K562 (cell line): ENCODE results near the gene SOS1. TPM values are rescaled to one million over a fixed set of nuclear protein-coding genes. Genes with fewer than 3 reads are reported as not detected.

Experiments
- BCL6 ChIP-seq: fragments of 250-450 bp; sonication (Bioruptor Pico); IDR thresholded peaks from 2 replicates; pipeline ENCODE4 v1.4.0; 2020
- CBX5 ChIP-seq: IDR thresholded peaks from 2 replicates; pipeline ENCODE4 v1.6.1; 2014; ENCODE audit warnings: low read depth, borderline replicate concordance
- CEBPZ ChIP-seq: fragments of 150-350 bp; IDR thresholded peaks from 2 replicates; pipeline ENCODE4 v1.6.1; 2014; ENCODE audit warnings: low read depth, mild to moderate bottlenecking, low read length, borderline replicate concordance
- HES1 ChIP-seq: fragments of 450-650 bp; IDR thresholded peaks from 2 replicates; pipeline ENCODE4 v1.6.1; 2016; ENCODE audit warnings: low read depth, mild to moderate bottlenecking, moderate library complexity
- KDM5B ChIP-seq: fragments of 200-600 bp; sonication (generic); IDR thresholded peaks from 2 replicates; pipeline ENCODE4 v1.6.1; 2012; ENCODE audit warnings: low read depth, mild to moderate bottlenecking, moderate library complexity, low read length, control low read depth, inconsistent platforms; ENCODE audit not compliant: insufficient replicate concordance
- L3MBTL2 ChIP-seq: fragments of 450-650 bp; IDR thresholded peaks from 2 replicates; pipeline ENCODE4 v1.6.1; 2016; ENCODE audit warnings: mild to moderate bottlenecking, moderate library complexity
- NCOA6 ChIP-seq: fragments of 450-650 bp; IDR thresholded peaks from 2 replicates; pipeline ENCODE4 v1.6.1; 2017; ENCODE audit warnings: mild to moderate bottlenecking
- NCOR1 ChIP-seq: fragments of 450-650 bp; IDR thresholded peaks from 2 replicates; pipeline ENCODE4 v1.6.1; 2016; ENCODE audit warnings: mild to moderate bottlenecking, moderate library complexity
- NEUROD1 ChIP-seq: fragments of 150-350 bp; IDR thresholded peaks from 2 replicates; pipeline ENCODE4 v1.6.1; 2014; ENCODE audit warnings: borderline replicate concordance, low read length, low read depth; ENCODE audit not compliant: partially characterized antibody
- NFIX ChIP-seq: fragments of 250-450 bp; sonication (Bioruptor Pico); IDR thresholded peaks from 2 replicates; pipeline ENCODE4 v1.4.0; 2020; ENCODE audit warnings: low read depth, mild to moderate bottlenecking, moderate library complexity
- PHB2 ChIP-seq: fragments of 450-650 bp; IDR thresholded peaks from 2 replicates; pipeline ENCODE4 v1.6.1; 2017; ENCODE audit warnings: low read depth
- PRMT5 ChIP-seq: sonication (generic); formaldehyde crosslinking; IDR thresholded peaks from 2 replicates; pipeline ENCODE4 v1.5.0; 2020; ENCODE audit warnings: missing genetic modification reagents
- THAP12 ChIP-seq: fragments of 250-450 bp; sonication (Bioruptor Pico); IDR thresholded peaks from 2 replicates; pipeline ENCODE4 v1.9.0; 2021; ENCODE audit warnings: mild to moderate bottlenecking, inconsistent platforms
- ZBTB5 ChIP-seq: fragments of 450-650 bp; IDR thresholded peaks from 2 replicates; pipeline ENCODE4 v1.6.1; 2017; ENCODE audit warnings: antibody characterized with exemption
- ZNF212 ChIP-seq: fragments of 450-650 bp; formaldehyde crosslinking; IDR thresholded peaks from 2 replicates; pipeline ENCODE4 v1.4.0; 2020; ENCODE audit warnings: mild to moderate bottlenecking
- ZNF324 ChIP-seq: fragments of 250-450 bp; sonication (Bioruptor Pico); IDR thresholded peaks from 2 replicates; pipeline ENCODE4 v1.4.0; 2020; ENCODE audit warnings: mild to moderate bottlenecking
- ZNF76 ChIP-seq: fragments of 250-450 bp; sonication (Bioruptor Pico); IDR thresholded peaks from 2 replicates; pipeline ENCODE4 v1.4.0; 2020; ENCODE audit warnings: mild to moderate bottlenecking, moderate library complexity, borderline replicate concordance
- polyA plus RNA-seq, 8 experiments: library from polyadenylated mRNA; depleted of rRNA in 4 of 8; stranded (reverse) in 5 of 8; unstranded in 3 of 8; fragments of >200 nt; fragmentation: Nextera tagmentation in 2 of 8; fragmentation: Illumina TruSeq in 1 of 8; extraction: Ambion mirVana in 2 of 8; extraction: Trizol in 1 of 8; gene quantifications; 2 replicates each; pipeline versions ENCODE4 v1.2.1 to v1.2.3, GENCODE V29; 2011 to 2014; ENCODE audit warnings: inconsistent platforms in 1 of 8, missing spikeins in 1 of 8
- total RNA-seq, 7 experiments: library from RNA; depleted of rRNA in 6 of 7; stranded (reverse); fragments of >200 nt in 6 of 7; fragmentation: Illumina TruSeq in 2 of 7; extraction: Trizol in 2 of 7; gene quantifications; 2 replicates each; pipeline versions ENCODE4 v1.2.1 to v1.2.3, GENCODE V29; 2011 to 2021; ENCODE audit warnings: low replicate concordance in 1 of 7
- TF ChIP-seq, protein P1 (sequence below): sonication (generic); formaldehyde crosslinking; IDR thresholded peaks from 2 replicates; pipeline ENCODE4 v1.8.0; 2022; ENCODE audit warnings: mild to moderate bottlenecking, missing genetic modification reagents, borderline replicate concordance

SOS1 gene
- total and polyA plus RNA-seq, 9 of the 15 experiments (the other 6 are each of a cell fraction or from before 2014, with no cell fraction given), result 2.5 to 27.1 (median 16.3) TPM

DNA sequence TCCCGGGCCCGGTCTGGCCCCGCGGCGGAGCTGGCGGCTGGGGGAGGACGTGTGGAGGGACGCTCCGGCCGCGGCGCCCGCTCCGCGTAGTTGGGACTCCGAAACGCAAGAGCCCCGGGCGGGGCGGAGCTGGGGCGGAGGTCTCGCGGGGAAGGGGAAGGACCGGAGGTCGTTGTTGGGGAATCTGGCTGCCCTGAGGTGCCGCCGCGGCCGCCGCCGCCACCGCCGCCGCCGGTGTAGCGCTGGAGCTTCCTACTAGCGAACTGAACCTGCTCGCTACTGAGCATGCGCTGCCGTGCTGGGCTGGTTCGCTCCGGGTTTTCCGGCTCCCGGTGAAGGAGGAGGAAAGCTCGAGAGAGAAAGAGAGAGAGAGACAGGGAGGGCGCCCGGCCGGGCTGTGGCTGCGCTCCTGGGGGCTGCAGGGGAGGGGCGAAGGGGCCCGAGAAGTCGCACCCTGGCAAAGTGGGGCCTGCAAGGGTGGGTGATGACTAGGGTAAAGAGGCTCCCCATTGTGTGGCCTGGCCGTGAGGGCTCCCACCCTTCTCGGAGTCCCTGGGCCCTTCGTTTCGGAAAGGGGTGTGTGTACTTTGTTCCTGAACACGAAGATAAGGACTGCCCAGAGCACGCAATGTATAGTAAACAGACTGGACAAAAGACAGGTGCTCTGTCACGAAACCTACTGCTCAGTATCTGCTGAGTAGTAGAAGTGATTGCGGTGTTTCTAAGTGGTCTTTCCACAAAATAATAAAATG, at the start of gene SOS1 (continued):
- TF ChIP-seq KDM5B (peak; percentile 78), ZNF324 (CRISPR knock-in tag) (no peak), CBX5 (no peak), PHB2 (no peak), CEBPZ (no peak), NFIX (CRISPR knock-in tag) (no peak), ZNF212 (CRISPR knock-in tag) (no peak), HES1 (no peak; the same call in 1 of the 2 replicates), PRMT5 (CRISPR knock-in tag) (no peak), NEUROD1 (peak; percentile 94), ZBTB5 (no peak), NCOR1 (peak; percentile 36; the same call in 1 of the 2 replicates), L3MBTL2 (peak; percentile 67), ZNF76 (no peak), BCL6 (CRISPR knock-in tag) (no peak), THAP12 (peak; percentile 78), NCOA6 (no peak)
- TF ChIP-seq, protein P1, sequence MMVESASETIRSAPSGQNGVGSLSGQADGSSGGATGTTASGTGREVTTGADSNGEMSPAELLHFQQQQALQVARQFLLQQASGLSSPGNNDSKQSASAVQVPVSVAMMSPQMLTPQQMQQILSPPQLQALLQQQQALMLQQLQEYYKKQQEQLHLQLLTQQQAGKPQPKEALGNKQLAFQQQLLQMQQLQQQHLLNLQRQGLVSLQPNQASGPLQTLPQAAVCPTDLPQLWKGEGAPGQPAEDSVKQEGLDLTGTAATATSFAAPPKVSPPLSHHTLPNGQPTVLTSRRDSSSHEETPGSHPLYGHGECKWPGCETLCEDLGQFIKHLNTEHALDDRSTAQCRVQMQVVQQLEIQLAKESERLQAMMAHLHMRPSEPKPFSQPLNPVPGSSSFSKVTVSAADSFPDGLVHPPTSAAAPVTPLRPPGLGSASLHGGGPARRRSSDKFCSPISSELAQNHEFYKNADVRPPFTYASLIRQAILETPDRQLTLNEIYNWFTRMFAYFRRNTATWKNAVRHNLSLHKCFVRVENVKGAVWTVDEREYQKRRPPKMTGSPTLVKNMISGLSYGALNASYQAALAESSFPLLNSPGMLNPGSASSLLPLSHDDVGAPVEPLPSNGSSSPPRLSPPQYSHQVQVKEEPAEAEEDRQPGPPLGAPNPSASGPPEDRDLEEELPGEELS (CRISPR knock-in tag), result no peak
